Pons (tissue), 1 donor: Measurements from ENCODE around the gene BEGAIN.

Experiments used
- DNase-seq: peaks from one replicate; pipeline ENCODE4 v3.0.0-alpha.2; 2016; ENCODE audit warnings: low spot score

Gene BEGAIN

GRCh38 chr14:100567877-100568163 lies 19.4 kb downstream of the BEGAIN start:
- no peak for DNase-seq

GRCh38 chr14:100567009-100567876 lies 20.0 kb downstream of the BEGAIN start:
- DNase-seq: no peak

- DNase-seq: no peak
These were observed 20.6 kb downstream of the BEGAIN start for GRCh38 chr14:100566586-100566985.

DNA sequence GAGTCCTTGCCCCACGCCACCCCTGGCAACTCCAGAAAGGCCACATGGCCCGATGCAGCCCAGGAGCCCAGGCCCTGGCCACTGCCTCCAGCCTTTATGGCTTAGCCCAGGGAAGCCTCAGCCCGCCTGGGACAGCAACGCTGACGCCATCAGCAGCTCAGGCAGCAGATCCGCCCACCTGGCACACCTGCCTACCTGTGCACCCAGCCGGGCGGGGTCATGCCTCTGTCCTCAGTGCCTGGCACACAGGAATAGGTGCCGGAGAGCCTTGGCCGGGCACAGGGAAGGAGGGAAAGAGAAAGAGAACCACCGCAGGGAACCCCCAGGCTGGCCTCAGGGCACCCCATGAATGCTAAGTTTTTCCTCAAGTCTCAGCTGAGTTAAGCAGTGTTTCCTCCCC lies 21.1 kb downstream of the BEGAIN start:
- no peak for DNase-seq

GRCh38 chr14:100565650-100566049 lies 21.6 kb downstream of the BEGAIN start:
- DNase-seq: no peak

DNA sequence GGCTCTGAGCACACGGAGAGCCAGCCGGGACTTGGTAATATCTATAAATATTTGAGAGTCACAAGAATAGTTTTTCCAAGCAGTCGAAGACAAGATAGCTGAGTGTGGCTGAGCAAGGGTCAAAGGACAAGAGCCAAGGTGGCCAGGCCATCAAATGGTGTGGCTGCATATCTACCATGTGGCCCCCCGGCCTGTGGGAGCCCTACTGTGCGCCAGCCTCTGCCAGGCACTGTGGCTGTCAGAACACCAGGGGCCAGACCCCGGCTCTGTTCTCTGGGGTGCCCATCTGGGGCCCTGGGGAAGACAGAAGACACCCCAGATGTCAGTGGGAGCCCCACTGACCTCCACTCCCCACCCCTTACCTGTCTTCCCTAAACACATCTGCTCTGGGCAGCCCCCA lies 22.7 kb downstream of the BEGAIN start:
- DNase-seq: no peak

DNA sequence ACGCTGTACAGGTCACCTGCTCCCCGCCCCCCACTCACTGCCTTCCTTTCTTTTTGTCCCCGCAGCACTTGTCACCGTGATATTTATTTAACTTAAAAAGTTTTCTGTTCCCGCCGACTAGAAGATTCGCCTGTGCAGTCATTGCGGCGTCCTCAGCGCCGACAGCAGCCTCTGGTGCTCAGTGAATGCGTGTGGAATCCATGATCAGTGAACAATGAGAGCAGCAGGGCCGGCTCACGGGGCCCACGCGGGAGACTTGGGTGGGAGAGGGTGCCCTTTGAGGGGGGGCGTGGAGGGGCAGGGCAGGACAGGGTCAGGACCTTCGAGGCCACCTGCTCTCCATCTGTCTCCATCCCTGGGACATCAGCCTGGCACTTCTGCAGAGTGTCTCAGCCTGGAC lies 24.5 kb downstream of the BEGAIN start:
- no peak for DNase-seq

- no peak for DNase-seq
These were observed 26.2 kb downstream of the BEGAIN start for GRCh38 chr14:100561005-100561404.

GRCh38 chr14:100560471-100560870 lies 26.7 kb downstream of the BEGAIN start:
- no peak for DNase-seq

DNA sequence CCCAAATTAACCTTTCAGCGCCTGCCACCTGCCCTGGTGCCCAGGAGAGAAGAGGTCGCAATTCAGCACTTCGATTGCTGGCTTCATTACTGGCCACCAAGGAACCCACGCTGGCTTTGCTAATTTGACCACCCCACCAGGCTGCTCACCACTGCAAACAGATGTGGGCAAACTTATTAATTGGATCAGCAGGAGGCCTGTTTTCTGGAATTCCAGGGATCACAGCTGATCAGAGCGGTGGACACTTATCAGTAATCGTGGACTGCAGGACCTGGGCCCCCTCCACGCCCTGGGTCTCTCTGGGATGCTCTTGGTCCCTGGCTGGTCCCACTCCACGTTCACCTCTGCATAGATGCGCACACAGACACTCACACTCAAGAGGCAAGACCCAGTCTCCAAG lies 27.8 kb downstream of the BEGAIN start:
- DNase-seq: no peak

DNA sequence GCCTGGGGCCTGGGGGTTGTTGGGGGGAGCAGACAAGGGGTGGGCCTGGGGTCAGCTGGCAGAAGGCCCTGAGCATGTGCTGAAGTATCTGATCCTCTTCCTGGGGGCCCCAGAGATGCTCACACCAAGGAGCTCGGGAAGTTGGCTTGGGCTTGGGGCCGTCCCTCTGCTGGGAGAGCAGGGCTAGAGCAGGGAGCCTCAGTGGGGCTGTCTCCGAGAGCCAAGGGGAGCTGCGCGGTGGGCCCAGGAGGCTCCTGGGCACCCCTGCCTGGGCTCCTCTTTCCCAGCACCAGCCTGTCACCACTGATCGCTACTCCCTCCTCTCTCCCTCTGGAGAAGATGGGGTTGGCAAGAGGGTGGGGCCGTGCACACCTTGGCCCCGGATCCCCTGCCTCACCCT lies 28.3 kb downstream of the BEGAIN start:
- no peak for DNase-seq

GRCh38 chr14:100558226-100558625 lies 29.0 kb downstream of the BEGAIN start:
- no peak for DNase-seq

DNA sequence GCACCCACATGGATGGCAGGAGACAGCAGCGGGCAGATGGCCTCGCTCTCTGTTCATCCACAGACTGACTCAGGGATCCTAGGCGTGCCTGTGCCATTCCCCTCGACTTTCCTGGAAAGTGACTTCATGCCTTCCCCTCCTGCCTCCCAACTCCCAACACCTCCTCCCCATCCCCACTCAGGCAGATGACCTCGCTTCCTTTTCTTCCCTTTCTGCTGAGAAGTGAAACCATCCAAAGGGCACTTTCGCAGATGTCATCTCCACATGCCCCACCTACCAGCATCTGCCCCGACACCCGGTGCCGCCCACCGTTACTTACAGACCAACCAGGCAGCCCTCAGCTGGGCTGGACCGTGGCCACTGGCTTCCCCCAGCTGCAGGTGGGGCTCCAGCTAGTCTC lies 29.6 kb downstream of the BEGAIN start:
- peak; percentile 43 for DNase-seq

DNA sequence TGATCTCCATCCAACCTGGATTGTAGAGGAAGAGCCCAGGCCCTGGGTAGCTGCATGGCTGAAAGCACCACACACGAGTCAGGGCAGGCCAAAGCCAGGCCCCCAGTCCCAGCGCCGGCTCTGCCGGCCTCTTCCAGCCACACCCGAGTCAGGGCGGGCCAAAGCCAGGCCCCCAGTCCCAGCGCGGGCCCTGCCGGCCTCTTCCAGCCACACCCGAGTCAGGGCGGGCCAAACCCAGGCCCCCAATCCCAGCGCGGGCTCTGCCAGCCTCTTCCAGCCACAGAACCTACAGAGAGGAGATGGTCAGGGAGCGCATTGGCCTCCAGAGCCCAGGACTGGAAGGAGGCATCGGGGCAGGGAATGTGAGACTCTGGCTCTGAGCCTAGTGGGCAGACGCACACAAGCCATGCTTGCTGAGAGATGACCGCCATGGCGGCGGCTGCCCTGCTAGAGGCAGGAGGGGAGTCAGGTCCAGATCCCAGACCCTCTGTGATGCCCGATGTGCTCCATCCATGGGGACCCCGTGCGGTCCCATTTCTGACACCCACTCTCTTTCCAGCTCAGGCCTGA lies 30.2 kb downstream of the BEGAIN start:
- DNase-seq: no peak

- no peak for DNase-seq
These were observed 31.1 kb downstream of the BEGAIN start for GRCh38 chr14:100556140-100556475.

DNA sequence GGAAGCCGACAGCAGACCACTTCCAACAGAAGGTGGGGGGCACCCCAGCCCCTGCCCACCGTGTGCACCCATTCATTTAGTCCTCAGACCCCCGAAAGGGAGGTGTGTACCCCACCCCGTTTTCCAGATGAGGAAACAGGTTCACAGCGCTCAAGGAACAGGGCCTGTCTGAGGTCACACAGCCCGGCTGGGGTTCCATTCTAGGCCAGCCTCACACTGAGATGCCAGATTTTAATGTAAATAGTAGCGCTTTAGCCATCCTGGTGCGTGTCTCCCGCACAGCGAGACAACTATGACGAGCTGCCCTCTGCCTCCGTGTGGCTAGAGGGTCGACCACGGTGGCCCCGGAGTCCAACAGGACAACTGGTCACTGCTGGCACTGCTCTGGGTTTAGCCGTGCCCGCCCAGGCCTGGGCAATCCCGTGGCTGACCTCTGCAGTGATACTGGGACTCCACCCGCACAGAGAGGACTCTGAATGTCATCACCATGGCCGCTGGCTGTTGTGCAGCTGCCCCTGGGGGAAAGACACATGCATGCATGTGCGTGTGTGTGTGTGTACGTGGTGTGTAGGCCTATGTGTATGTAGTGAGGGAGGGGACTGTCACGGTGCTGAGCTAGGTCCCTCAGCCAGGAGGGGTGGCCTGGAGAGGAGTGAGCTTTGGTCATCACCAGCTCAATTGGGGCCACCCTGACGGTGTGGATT lies 31.6 kb downstream of the BEGAIN start:
- no peak for DNase-seq

DNA sequence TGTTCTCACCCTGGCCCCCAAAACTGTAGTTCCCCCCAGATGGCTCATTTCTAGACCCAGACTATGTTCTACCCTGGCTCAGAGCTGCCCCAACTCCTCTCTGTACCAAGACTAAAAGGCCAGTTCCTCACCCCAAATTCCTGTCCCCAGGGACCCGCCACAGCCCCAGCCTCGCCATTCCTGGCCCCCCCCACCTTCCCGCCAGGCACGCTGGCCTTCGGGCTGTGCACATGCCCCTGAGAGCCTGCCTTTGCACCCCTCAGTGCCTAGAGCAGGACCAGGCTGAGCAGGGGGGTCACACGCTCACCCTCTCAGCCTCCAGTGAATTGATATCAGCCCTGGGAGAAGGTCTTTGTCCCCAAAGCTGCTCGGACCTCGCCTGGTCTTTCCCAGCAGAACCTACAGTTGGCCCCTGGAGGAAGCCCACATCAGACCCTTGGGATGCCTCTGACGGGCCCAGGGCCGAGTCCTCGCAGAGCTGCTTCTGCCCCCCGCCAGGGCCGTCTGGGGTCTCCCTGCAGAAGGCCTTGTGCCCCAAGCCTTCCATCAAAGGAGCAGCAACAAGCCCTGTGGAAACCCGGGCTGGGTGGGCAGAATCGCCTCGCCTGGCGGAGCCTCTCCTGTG lies 32.4 kb downstream of the BEGAIN start:
- DNase-seq: no peak

DNA sequence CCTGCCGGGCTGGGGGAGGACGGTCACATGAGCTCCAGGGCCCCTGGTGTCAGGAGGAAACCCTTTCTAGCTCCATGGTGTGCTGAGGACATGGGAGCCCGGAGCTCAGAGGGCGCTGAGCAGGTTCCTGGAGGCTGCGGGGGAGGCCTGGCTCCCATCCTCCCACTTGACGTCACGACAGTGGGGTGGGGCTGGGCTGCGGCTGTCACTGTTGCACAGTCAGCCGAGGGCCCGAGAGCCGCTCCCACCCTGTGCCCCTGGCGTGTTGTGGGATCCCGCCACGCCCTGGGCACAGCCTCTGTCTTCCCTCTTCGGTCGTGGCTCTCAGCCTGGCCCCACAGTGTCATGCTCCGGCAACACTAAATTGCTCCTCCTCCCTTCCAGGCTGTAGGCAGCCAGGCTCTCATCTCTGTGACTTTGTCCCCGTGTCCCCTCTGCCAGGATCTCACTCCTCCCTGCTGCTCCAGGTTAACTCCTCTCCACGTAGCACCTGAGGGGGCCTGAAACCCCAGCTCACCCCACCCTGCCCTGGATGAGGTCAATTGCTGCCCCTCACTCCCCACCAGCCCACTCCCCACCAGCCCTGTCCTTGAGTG lies 33.0 kb downstream of the BEGAIN start:
- DNase-seq: no peak

DNA sequence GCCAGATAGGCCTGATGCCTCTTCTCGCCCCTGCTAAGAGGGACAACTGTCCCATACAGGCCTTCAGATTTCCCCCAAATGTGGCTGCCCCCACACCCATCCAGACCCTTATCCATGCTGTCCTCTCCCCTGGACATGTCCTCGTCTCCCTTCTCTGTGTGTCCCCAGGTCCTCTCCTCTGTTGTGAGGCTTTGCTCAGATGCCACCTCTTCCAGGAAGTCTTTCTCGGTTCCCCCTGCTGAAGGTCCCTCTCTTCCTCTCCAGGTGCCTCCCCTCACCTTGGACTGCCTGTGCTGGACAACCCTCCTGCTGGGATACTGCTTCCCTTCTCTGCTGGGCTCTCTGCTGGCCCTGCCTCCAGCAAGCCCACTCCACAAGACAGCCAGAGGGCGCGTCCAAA lies 33.7 kb downstream of the BEGAIN start:
- no peak for DNase-seq

DNA sequence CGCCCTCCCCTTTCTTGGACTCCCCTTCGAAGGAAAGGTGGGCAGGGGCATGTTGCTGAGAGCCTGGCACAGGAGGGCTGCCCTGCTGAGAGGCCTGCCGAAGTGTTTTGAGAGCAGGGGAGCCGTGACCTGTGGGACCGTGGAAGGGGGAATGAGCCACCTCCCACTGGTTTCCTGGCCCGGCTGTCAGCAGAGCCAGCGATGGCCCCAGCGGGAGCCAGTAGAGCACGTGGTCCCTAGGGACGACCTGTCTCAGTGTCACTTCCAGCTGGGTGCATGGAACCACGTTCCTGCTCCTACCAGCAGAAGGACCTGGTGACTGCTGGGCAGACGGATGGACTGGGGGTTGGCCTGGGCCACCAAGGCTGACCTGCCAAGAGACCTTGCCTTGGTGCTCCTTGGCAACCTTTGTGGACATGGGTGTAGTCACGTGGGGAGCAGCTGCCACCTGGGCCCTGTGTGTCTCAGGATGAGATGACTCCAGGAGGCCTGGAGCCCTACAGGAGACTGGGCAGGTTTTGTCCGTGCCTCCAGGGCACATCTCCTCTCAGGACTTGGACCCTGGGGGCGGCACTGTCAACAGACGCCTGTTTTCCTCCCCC lies 34.6 kb downstream of the BEGAIN start:
- no peak for DNase-seq

GRCh38 chr14:100551056-100551455 lies 36.2 kb downstream of the BEGAIN start:
- no peak for DNase-seq
